PC-9 (cell line): ENCODE measurements around the gene IDI2. TPM values are rescaled to one million over a fixed set of nuclear protein-coding genes. Genes with fewer than 3 reads are reported as not detected.

Source experiments
- BruUV-seq: library from RNA; stranded (reverse); fragments of 400-500 nt; replicated peaks from 2 replicates; lab custom pipeline; 2021; lab: Mats Ljungman, UMichigan
- CTCF ChIA-PET: fragments of 300-600 bp; sonication (Branson Sonifier 250); formaldehyde crosslinking; loops from one replicate; lab custom pipeline; 2022; ENCODE audit warnings: antibody characterized with exemption; lab: Charles Lee
- POLR2A ChIA-PET: fragments of 300-600 bp; sonication (Branson Sonifier 250); formaldehyde crosslinking; loops from one replicate; lab custom pipeline; 2022; ENCODE audit warnings: antibody characterized with exemption; ENCODE audit not compliant: unreplicated experiment; lab: Charles Lee
- DNase-seq, 2 experiments: peaks; one replicate each; pipeline versions ENCODE4 v3.0.0 to v3.0.0-alpha.2; 2015 to 2022; ENCODE audit warnings: mixed read lengths in 1 of 2
- H2AFZ ChIP-seq: fragments of 200-600 bp; sonication (generic); 2 replicates; pipeline ENCODE4 v1.8.1; 2017; ENCODE audit warnings: antibody characterized with exemption
- H3F3A ChIP-seq: fragments of 200-600 bp; sonication (generic); 2 replicates; pipeline ENCODE4 v1.8.1; 2017; ENCODE audit warnings: antibody characterized with exemption, mild to moderate bottlenecking, low read depth; ENCODE audit not compliant: insufficient read depth
- H3K27ac ChIP-seq: fragments of 200-600 bp; sonication (generic); 2 replicates; pipeline ENCODE4 v1.6.1; 2016; ENCODE audit warnings: mixed run types
- H3K27me3 ChIP-seq: fragments of 200-600 bp; sonication (generic); 2 replicates; pipeline ENCODE4 v1.6.1; 2016; ENCODE audit warnings: low read depth, mixed run types; ENCODE audit not compliant: insufficient read depth
- H3K36me3 ChIP-seq: fragments of 200-600 bp; sonication (generic); 2 replicates; pipeline ENCODE4 v1.6.1; 2016; ENCODE audit warnings: low read depth, mixed run types
- H3K4me1 ChIP-seq: fragments of 200-600 bp; sonication (generic); replicated peaks from 2 replicates; pipeline ENCODE4 v1.6.1; 2016; ENCODE audit warnings: mixed run types; ENCODE audit not compliant: insufficient read depth
- H3K4me2 ChIP-seq: fragments of 200-600 bp; sonication (generic); 2 replicates; pipeline ENCODE4 v1.6.1; 2017; ENCODE audit warnings: mixed run types
- H3K4me3 ChIP-seq: fragments of 200-600 bp; sonication (generic); 2 replicates; pipeline ENCODE4 v1.6.1; 2016; ENCODE audit warnings: mixed run types
- H3K79me2 ChIP-seq: fragments of 200-600 bp; sonication (generic); 2 replicates; pipeline ENCODE4 v1.6.1; 2017; ENCODE audit warnings: low read depth, mixed run types
- H3K9me2 ChIP-seq: fragments of 200-600 bp; sonication (generic); 2 replicates; pipeline ENCODE4 v1.8.1; 2017; ENCODE audit warnings: mild to moderate bottlenecking; ENCODE audit not compliant: insufficient read depth
- H3K9me3 ChIP-seq: fragments of 200-600 bp; sonication (generic); 2 replicates; pipeline ENCODE4 v1.8.1; 2016; ENCODE audit warnings: low read depth; ENCODE audit not compliant: insufficient read depth
- H4K20me1 ChIP-seq: fragments of 200-600 bp; sonication (generic); 2 replicates; pipeline ENCODE4 v1.8.1; 2017; ENCODE audit not compliant: insufficient read depth
- CTCF ChIP-seq: fragments of 200-600 bp; sonication (generic); conservative IDR thresholded peaks from 2 replicates; pipeline ENCODE4 v1.6.1; 2017; ENCODE audit warnings: mixed run types, antibody characterized with exemption, mild to moderate bottlenecking, moderate library complexity
- EZH2 ChIP-seq: fragments of 200-600 bp; sonication (generic); IDR thresholded peaks from 2 replicates; pipeline ENCODE4 v1.8.0; 2017; ENCODE audit warnings: antibody characterized with exemption, low read depth
- intact Hi-C: fragments of 100-400 bp; cut with micrococcal nuclease; formaldehyde crosslinking; loops from one replicate; pipeline ENCODE4 v1.10.0; 2022; ENCODE audit not compliant: unreplicated experiment
- total RNA-seq: library from RNA; stranded (reverse); gene quantifications from 2 replicates; pipeline ENCODE4 v1.2.3, GENCODE V29; 2021

Gene IDI2
- total RNA-seq, 1 experiment from 2014 or later: not detected

GRCh38 chr10:1044964-1045363, 19.3 kb upstream of the IDI2 start:
- Histone ChIP-seq H3K9me3 (no peaks in the 10 kb centered on the region), H3K79me2 (peaks cover 45% of the 10 kb centered on the region), H3K27me3 (no peaks in the 10 kb centered on the region), H3K4me3 (no peak overlapping the region), H3K4me1 (no peaks in the 10 kb centered on the region; the same call in 1 of the 2 replicates), H4K20me1 (peaks cover 10% of the 10 kb centered on the region; the same call in 1 of the 2 replicates), H3K36me3 (0 out of 2 replicates have a peak, but pooled peaks cover 4% of the 10 kb centered on the region), H3K9me2 (no peaks in the 10 kb centered on the region), H3F3A (peaks cover 23% of the 10 kb centered on the region), H3K4me2 (no peak overlapping the region), H3K27ac (no peak overlapping the region), H2AFZ (no peak overlapping the region)
- no TSS peak for BruUV-seq
- no peak for DNase-seq
- TF ChIP-seq EZH2 (no peak), CTCF (no peak)
- intact Hi-C loops: no loop called here
- POLR2A ChIA-PET: no interaction called here
- CTCF ChIA-PET: no interaction called here

- H3K4me2 ChIP-seq: no peak overlapping the region
- no peak overlapping the region for H3K27ac ChIP-seq
- no peaks in the 10 kb centered on the region for H3K9me2 ChIP-seq
- H3F3A ChIP-seq: peaks cover 17% of the 10 kb centered on the region
- no TSS peak for BruUV-seq
- CTCF ChIA-PET: no interaction called here
- H3K27me3 ChIP-seq: no peaks in the 10 kb centered on the region
- no peak overlapping the region for H2AFZ ChIP-seq
- intact Hi-C loops: no loop called here
- POLR2A ChIA-PET: no interaction called here
- peaks cover 40% of the 10 kb centered on the region for H3K79me2 ChIP-seq
- peaks cover 10% of the 10 kb centered on the region; the same call in 1 of the 2 replicates for H4K20me1 ChIP-seq
- TF ChIP-seq CTCF (no peak), EZH2 (no peak)
- 0 out of 2 replicates have a peak, but pooled peaks cover 4% of the 10 kb centered on the region for H3K36me3 ChIP-seq
- H3K4me3 ChIP-seq: no peak overlapping the region
- H3K9me3 ChIP-seq: no peaks in the 10 kb centered on the region
- DNase-seq: no peak
- H3K4me1 ChIP-seq: no peaks in the 10 kb centered on the region; the same call in 1 of the 2 replicates
Observed at GRCh38 chr10:1044146-1044545, 18.5 kb upstream of the IDI2 start.

- Histone ChIP-seq H3K9me3 (no peaks in the 10 kb centered on the region), H3K9me2 (no peaks in the 10 kb centered on the region), H3K27ac (no peak overlapping the region), H3K27me3 (no peaks in the 10 kb centered on the region), H3F3A (peaks cover 17% of the 10 kb centered on the region), H3K79me2 (peaks cover 40% of the 10 kb centered on the region), H4K20me1 (peaks cover 10% of the 10 kb centered on the region; the same call in 1 of the 2 replicates), H3K4me2 (no peak overlapping the region), H3K36me3 (0 out of 2 replicates have a peak, but pooled peaks cover 4% of the 10 kb centered on the region), H3K4me1 (no peaks in the 10 kb centered on the region; the same call in 1 of the 2 replicates), H2AFZ (no peak overlapping the region), H3K4me3 (no peak overlapping the region)
- TF ChIP-seq EZH2: no peak
- TF ChIP-seq CTCF: no peak
- ChIA-PET CTCF (no interaction called here), POLR2A (no interaction called here)
- no peak for DNase-seq
- intact Hi-C loops: no loop called here
- no TSS peak for BruUV-seq
Observed at GRCh38 chr10:1043532-1043995, 17.9 kb upstream of the IDI2 start.
